Sigmoid colon (tissue), 7 donors: ENCODE measurements around the gene PPL. TPM values are rescaled to one million over a fixed set of nuclear protein-coding genes. Genes with fewer than 3 reads are reported as not detected.

Experiments used
- DNase-seq: peaks from one replicate; pipeline ENCODE4 v3.0.0-alpha.2; 2019
- H3K27ac ChIP-seq, 4 donors: fragments of 200-600 bp; sonication (generic); one replicate each; pipeline ENCODE4 v1.5.1; 2016 to 2019; ENCODE audit warnings: mild to moderate bottlenecking in 1 of 4
- H3K27me3 ChIP-seq, 3 donors: fragments of 200-600 bp; sonication (generic); one replicate each; pipeline ENCODE4 v1.5.1; 2019; ENCODE audit warnings: mild to moderate bottlenecking in 1 of 3
- H3K36me3 ChIP-seq, 4 donors: fragments of 200-600 bp; sonication (generic); one replicate each; pipeline ENCODE4 v1.5.1; 2016 to 2019
- H3K4me1 ChIP-seq, 4 donors: fragments of 200-600 bp; sonication (generic); one replicate each; pipeline ENCODE4 v1.5.1; 2017 to 2019
- H3K4me3 ChIP-seq, 4 donors: fragments of 200-600 bp; sonication (generic); one replicate each; pipeline ENCODE4 v1.5.1; 2017 to 2019; ENCODE audit warnings: mild to moderate bottlenecking in 2 of 4, moderate library complexity in 1 of 4
- H3K9me3 ChIP-seq, 4 donors: fragments of 200-600 bp in 3 of 4; sonication (generic) in 3 of 4; one replicate each; pipeline versions ENCODE4 v1.5.1 to v1.6.1; 2013 to 2019
- CTCF ChIP-seq, 4 experiments: fragments of 450-650 bp in 3 of 4; fragments of 200-600 bp in 1 of 4; IDR thresholded peaks; one replicate each; pipeline ENCODE4 v1.5.1; 2016 to 2019; ENCODE audit warnings: antibody characterized with exemption in 4 of 4, mild to moderate bottlenecking in 3 of 4, moderate library complexity in 2 of 4
- EP300 ChIP-seq, 4 donors: sonication (generic); formaldehyde crosslinking; IDR thresholded peaks; one replicate each; pipeline ENCODE4 v1.6.1; 2017; ENCODE audit warnings: antibody characterized with exemption in 4 of 4
- POLR2A ChIP-seq, 2 donors: fragments of 450-650 bp; IDR thresholded peaks; one replicate each; pipeline ENCODE4 v1.6.1; 2016; ENCODE audit warnings: antibody characterized with exemption in 2 of 2, mild to moderate bottlenecking in 2 of 2, moderate library complexity in 2 of 2
- POLR2AphosphoS5 ChIP-seq, 4 donors: sonication (generic); formaldehyde crosslinking; IDR thresholded peaks; one replicate each; pipeline ENCODE4 v1.6.1; 2017; ENCODE audit warnings: antibody characterized with exemption in 4 of 4
- WGBS, 2 donors: extraction: QIAGEN DNeasy Blood & Tissue Kit; methylation state at CpG; one replicate each; pipeline ENCODE4 v1.1.7; 2013; 5-methylcytosine and 5-hydroxymethylcytosine counted together
- intact Hi-C: fragments of 100-400 bp; cut with DNase I; formaldehyde crosslinking; loops from one replicate; pipeline ENCODE4 v1.15.1; 2023
- polyA plus RNA-seq, 3 donors: library from polyadenylated mRNA; stranded (reverse); fragments of 200-250 nt; gene quantifications; one replicate each; pipeline ENCODE4 v1.2.3, GENCODE V29; 2013
- total RNA-seq, 4 donors: library from RNA; depleted of rRNA; stranded (reverse); fragments of >200 nt; gene quantifications; one replicate each; pipeline ENCODE4 v1.1.0, GENCODE V29; 2016
- donor health status: healthy with polysubstance abuse.
- donor health status: Bipolar disorder and iron deficiency.
- donor health status: healthy.

Gene PPL
- total and polyA plus RNA-seq, 7 donors: 4.6 to 42.9 (median 27.0) TPM

DNA sequence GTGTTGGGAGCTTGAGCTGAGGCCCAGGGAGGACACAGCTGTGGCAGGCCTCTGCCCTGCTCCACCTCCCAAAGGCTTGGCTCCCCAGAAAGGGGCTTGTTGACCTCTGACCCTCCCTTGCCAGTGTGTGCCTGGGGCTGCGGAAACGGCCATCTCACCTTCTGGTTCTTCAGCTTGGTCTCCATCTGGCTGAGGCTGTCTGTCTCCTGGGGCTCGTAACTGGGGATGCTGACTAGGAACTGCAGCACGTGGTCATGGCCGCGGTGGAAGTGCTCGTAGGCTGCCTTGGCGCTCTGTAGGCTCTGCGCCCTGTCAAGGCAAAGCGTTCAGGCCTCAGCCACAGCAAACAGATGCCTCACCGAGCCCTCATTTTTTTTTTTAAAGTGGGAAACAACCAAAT is 46.9 kb downstream of the PPL start:
- intact Hi-C loops: no loop called here
- no peaks in the 10 kb centered on the region for H3K9me3 ChIP-seq
- TF ChIP-seq POLR2A (IDR thresholded peaks at IDR 0.05) (no peak), CTCF (IDR thresholded peaks at IDR 0.05) (no peak), EP300 (IDR thresholded peaks at IDR 0.05) (no peak), POLR2AphosphoS5 (IDR thresholded peaks at IDR 0.05) (no peak)
- H3K4me3 ChIP-seq: no peak overlapping the region
- DNase-seq: no peak
- WGBS, 2 donors: 84 to 87% methylated on average over 11 of the region's 11 CpGs
- H3K4me1 ChIP-seq: peaks cover 0 to 16% (median 13%) of the 10 kb centered on the region in 4 donors
- no peak overlapping the region for H3K27ac ChIP-seq
- H3K36me3 ChIP-seq: peaks cover 14 to 57% (median 24%) of the 10 kb centered on the region in 4 donors
- H3K27me3 ChIP-seq: no peaks in the 10 kb centered on the region

- H3K27me3 ChIP-seq: no peaks in the 10 kb centered on the region
- peaks cover 27 to 71% (median 37%) of the 10 kb centered on the region in 4 donors for H3K36me3 ChIP-seq
- no peak overlapping the region for H3K4me3 ChIP-seq
- H3K27ac ChIP-seq: no peak overlapping the region
- intact Hi-C loops: no loop called here
- no peaks in the 10 kb centered on the region for H3K9me3 ChIP-seq
- TF ChIP-seq POLR2AphosphoS5 (IDR thresholded peaks at IDR 0.05): no peak
- no peak for TF ChIP-seq EP300 (IDR thresholded peaks at IDR 0.05)
- TF ChIP-seq CTCF (IDR thresholded peaks at IDR 0.05): no peak
- no peak for TF ChIP-seq POLR2A (IDR thresholded peaks at IDR 0.05)
- DNase-seq: no peak
- 79 to 89% methylated on average over 9 of the region's 9 CpGs for WGBS, 2 donors
- peaks cover 0 to 16% (median 13%) of the 10 kb centered on the region in 4 donors for H3K4me1 ChIP-seq
Observed at GRCh38 chr16:4888428-4889135, 48.4 kb downstream of the PPL start.

- no peaks in the 10 kb centered on the region for H3K27me3 ChIP-seq
Observed at GRCh38 chr16:4886151-4886550, 50.8 kb downstream of the PPL start.

DNA sequence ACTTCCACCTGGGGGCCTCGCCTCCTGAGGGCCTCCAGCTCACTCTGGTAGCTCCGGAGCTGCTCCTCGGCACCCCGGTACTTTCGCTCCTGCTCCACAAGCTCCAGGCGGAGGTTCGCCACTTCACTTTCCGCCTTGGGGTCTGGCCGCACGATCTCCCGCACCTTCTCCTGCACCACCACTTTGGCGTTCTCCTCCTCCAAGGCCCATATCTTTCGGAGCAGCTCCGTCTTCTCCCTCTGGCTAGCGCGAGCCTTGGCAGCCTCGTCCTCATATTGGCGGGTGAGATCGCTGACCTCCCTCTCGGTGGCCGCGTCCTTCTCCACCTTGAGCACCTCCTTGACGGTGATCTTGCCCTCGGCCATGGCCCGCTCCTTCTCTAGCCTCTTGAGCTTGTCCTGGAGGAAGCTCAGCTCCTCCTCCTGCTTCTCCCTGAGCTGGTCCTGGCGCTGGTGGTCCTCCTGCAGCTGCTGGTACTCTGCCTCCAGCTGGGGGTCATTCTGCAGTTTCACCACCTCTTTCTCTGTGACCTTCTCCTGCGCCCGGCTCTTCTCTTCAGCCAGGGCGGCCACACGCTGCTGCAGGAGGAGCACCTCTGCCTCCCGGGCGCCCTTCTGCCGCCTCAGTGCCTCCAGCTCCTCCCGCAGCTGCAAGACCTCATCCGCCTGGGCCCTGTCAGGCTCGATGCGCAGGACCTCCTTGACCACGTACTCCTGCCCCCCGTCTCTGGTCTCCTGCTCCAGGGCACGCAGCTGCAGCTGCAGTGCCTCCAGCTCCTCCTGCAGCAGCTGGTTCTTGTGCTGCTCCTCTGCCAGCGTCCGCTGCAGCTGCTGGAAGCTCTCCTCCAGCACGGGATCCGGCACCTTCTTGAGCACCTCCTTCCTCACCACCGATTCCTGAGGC is 51.7 kb downstream of the PPL start:
- TF ChIP-seq POLR2AphosphoS5 (IDR thresholded peaks at IDR 0.05) (no peak), EP300 (IDR thresholded peaks at IDR 0.05) (no peak), CTCF (IDR thresholded peaks at IDR 0.05) (no peak), POLR2A (IDR thresholded peaks at IDR 0.05) (no peak)
- intact Hi-C loops: no loop called here
- H3K4me1 ChIP-seq: peaks cover 0 to 16% (median 10%) of the 10 kb centered on the region in 4 donors
- DNase-seq: no peak
- H3K4me3 ChIP-seq: no peak overlapping the region
- H3K27me3 ChIP-seq: no peaks in the 10 kb centered on the region
- no peaks in the 10 kb centered on the region for H3K9me3 ChIP-seq
- H3K27ac ChIP-seq: no peak overlapping the region
- 95 to 96% methylated on average over 45 of the region's 45 CpGs for WGBS, 2 donors
- peaks cover 30 to 89% (median 59%) of the 10 kb centered on the region in 4 donors for H3K36me3 ChIP-seq

More at GRCh38 chr16:4886151-4886550, 50.8 kb downstream of the PPL start:
- Histone ChIP-seq H3K9me3 (no peaks in the 10 kb centered on the region), H3K36me3 (peaks cover 27 to 86% (median 50%) of the 10 kb centered on the region in 4 donors), H3K4me3 (no peak overlapping the region), H3K27ac (no peak overlapping the region), H3K4me1 (peaks cover 0 to 16% (median 10%) of the 10 kb centered on the region in 4 donors)
- no peak for DNase-seq
- TF ChIP-seq POLR2A (IDR thresholded peaks at IDR 0.05): no peak
- intact Hi-C loops: no loop called here
- 97 to 98% methylated on average over 5 of the region's 5 CpGs for WGBS, 2 donors

- no peak overlapping the region for H3K4me3 ChIP-seq
- WGBS, 2 donors: 95 to 96% methylated on average over 34 of the region's 34 CpGs
- TF ChIP-seq EP300 (IDR thresholded peaks at IDR 0.05) (no peak), CTCF (IDR thresholded peaks at IDR 0.05) (no peak), POLR2A (IDR thresholded peaks at IDR 0.05) (no peak), POLR2AphosphoS5 (IDR thresholded peaks at IDR 0.05) (no peak)
- intact Hi-C loops: no loop called here
- H3K27me3 ChIP-seq: no peaks in the 10 kb centered on the region
- H3K9me3 ChIP-seq: no peaks in the 10 kb centered on the region
- no peak overlapping the region for H3K27ac ChIP-seq
- DNase-seq: no peak
- H3K4me1 ChIP-seq: peaks cover 0 to 16% (median 10%) of the 10 kb centered on the region in 4 donors
- peaks cover 36 to 92% (median 64%) of the 10 kb centered on the region in 4 donors for H3K36me3 ChIP-seq
Observed at GRCh38 chr16:4884209-4884608, 52.7 kb downstream of the PPL start.
